Fibroblast of lung (primary cell): ENCODE measurements around the gene CADM2. TPM values are rescaled to one million over a fixed set of nuclear protein-coding genes. Genes with fewer than 3 reads are reported as not detected.

Experiments
- DNase-seq, 2 donors: peaks; one replicate each; pipeline versions ENCODE4 v3.0.0 to v3.0.0-alpha.2; 2010; ENCODE audit warnings: low read depth in 2 of 2
- H2AFZ ChIP-seq: 2 replicates; pipeline ENCODE4 v1.5.1; 2012; ENCODE audit warnings: low read length, control low read depth, inconsistent platforms
- H3K27ac ChIP-seq: 2 replicates; pipeline ENCODE4 v1.5.1; 2011; ENCODE audit warnings: low read length, control low read depth; ENCODE audit not compliant: insufficient read depth
- H3K27me3 ChIP-seq: 2 replicates; pipeline ENCODE4 v1.5.1; 2011; ENCODE audit warnings: mild to moderate bottlenecking, low read length; ENCODE audit not compliant: control insufficient read depth, insufficient read depth
- H3K36me3 ChIP-seq: 2 replicates; pipeline ENCODE4 v1.5.1; 2011; ENCODE audit warnings: low read length; ENCODE audit not compliant: control insufficient read depth, insufficient read depth
- H3K4me1 ChIP-seq: 2 replicates; pipeline ENCODE4 v1.5.1; 2011; ENCODE audit warnings: low read length; ENCODE audit not compliant: control insufficient read depth, insufficient read depth; ENCODE audit errors: extremely low read depth
- H3K4me2 ChIP-seq: 2 replicates; pipeline ENCODE4 v1.5.1; 2011; ENCODE audit warnings: low read length, control low read depth; ENCODE audit not compliant: insufficient read depth; ENCODE audit errors: extremely low read depth
- H3K4me3 ChIP-seq, 4 experiments: fragments of 200-600 bp in 1 of 4; sonication (generic) in 1 of 4; replicated peaks in 1 of 4; 2 replicates each; pipeline ENCODE4 v1.5.1; 2011 to 2016; ENCODE audit warnings: low read length in 4 of 4, low read depth in 3 of 4, mild to moderate bottlenecking in 3 of 4, control low read depth in 2 of 4, inconsistent platforms in 1 of 4, mixed read lengths in 1 of 4; ENCODE audit not compliant: insufficient read depth in 1 of 4; ENCODE audit errors: control extremely low read depth in 1 of 4
- H3K79me2 ChIP-seq: 2 replicates; pipeline ENCODE4 v1.5.1; 2012; ENCODE audit warnings: mild to moderate bottlenecking, low read length, inconsistent platforms; ENCODE audit not compliant: control insufficient read depth, insufficient read depth
- H3K9ac ChIP-seq: 2 replicates; pipeline ENCODE4 v1.5.1; 2011; ENCODE audit warnings: mild to moderate bottlenecking, low read length, control low read depth; ENCODE audit not compliant: insufficient read depth
- H3K9me3 ChIP-seq: 2 replicates; pipeline ENCODE4 v1.5.1; 2012; ENCODE audit warnings: low read depth, low read length; ENCODE audit not compliant: control insufficient read depth, insufficient read depth
- H4K20me1 ChIP-seq: 2 replicates; pipeline ENCODE4 v1.5.1; 2011; ENCODE audit warnings: low read length; ENCODE audit not compliant: control insufficient read depth, insufficient read depth; ENCODE audit errors: extremely low read depth
- EZH2 ChIP-seq: IDR thresholded peaks from 2 replicates; pipeline ENCODE4 v1.5.1; 2012; ENCODE audit warnings: low read length, control low read depth, mild to moderate bottlenecking; ENCODE audit errors: missing control alignments
- polyA plus RNA-seq, 2 donors: library from polyadenylated mRNA; depleted of rRNA in 1 of 2; stranded (reverse) in 1 of 2; unstranded in 1 of 2; fragments of >200 nt; gene quantifications; 2 replicates each; pipeline ENCODE4 v1.2.1, GENCODE V29; 2011 to 2012; ENCODE audit warnings: missing spikeins in 1 of 2
- total RNA-seq: library from RNA; depleted of rRNA; stranded (reverse); fragments of >200 nt; gene quantifications from 2 replicates; pipeline ENCODE4 v1.2.1, GENCODE V29; 2014
- TF ChIP-seq, protein P1 (sequence below), 2 donors: IDR thresholded peaks in 1 of 2; conservative IDR thresholded peaks in 1 of 2; 1 replicate in 1 of 2; 2 replicates in 1 of 2; pipeline ENCODE4 v1.5.1; 2011 to 2012; ENCODE audit warnings: low read length in 2 of 2, control low read depth in 1 of 2, inconsistent platforms in 1 of 2, low read depth in 1 of 2, mild to moderate bottlenecking in 1 of 2

Gene CADM2
- total and polyA plus RNA-seq, 2 donors (not counting 1 experiment from before 2014, with no cell fraction given): under 0.01 to 0.12 TPM

DNA sequence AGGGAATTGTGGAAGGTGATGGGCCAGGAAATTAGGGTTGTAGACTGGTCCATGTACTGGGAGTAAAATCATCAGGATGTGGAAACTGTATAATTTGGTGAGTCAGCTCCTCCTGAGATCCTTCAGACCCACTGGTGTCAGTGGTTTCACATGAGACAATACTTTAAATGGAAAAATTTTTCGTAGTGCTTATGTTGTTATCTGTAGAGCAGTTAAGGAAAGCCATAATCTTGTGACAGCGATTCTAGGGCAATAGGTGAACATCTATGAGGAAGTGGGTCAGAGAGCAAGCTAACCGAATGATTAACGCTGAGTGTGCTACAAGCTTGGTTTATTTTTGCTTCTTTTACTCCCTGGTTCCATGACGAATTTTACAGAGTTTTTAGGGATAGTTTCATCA is 200.6 kb downstream of the CADM2 start:
- no peaks in the 10 kb centered on the region for H3K27me3 ChIP-seq
- no peaks in the 10 kb centered on the region for H3K4me1 ChIP-seq
- H4K20me1 ChIP-seq: no peaks in the 10 kb centered on the region
- peak; percentile 9 to 21 for DNase-seq
- no peak overlapping the region for H3K4me2 ChIP-seq
- no peak for TF ChIP-seq EZH2
- TF ChIP-seq, protein P1, sequence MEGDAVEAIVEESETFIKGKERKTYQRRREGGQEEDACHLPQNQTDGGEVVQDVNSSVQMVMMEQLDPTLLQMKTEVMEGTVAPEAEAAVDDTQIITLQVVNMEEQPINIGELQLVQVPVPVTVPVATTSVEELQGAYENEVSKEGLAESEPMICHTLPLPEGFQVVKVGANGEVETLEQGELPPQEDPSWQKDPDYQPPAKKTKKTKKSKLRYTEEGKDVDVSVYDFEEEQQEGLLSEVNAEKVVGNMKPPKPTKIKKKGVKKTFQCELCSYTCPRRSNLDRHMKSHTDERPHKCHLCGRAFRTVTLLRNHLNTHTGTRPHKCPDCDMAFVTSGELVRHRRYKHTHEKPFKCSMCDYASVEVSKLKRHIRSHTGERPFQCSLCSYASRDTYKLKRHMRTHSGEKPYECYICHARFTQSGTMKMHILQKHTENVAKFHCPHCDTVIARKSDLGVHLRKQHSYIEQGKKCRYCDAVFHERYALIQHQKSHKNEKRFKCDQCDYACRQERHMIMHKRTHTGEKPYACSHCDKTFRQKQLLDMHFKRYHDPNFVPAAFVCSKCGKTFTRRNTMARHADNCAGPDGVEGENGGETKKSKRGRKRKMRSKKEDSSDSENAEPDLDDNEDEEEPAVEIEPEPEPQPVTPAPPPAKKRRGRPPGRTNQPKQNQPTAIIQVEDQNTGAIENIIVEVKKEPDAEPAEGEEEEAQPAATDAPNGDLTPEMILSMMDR (conservative IDR thresholded peaks at IDR 0.05 in 1 of 2, IDR thresholded peaks at IDR 0.05 in 1 of 2; ENCODE audit: low read depth in 1 of 2, low read length in 2 of 2): no peak
- no peak overlapping the region for H3K27ac ChIP-seq
- H3K79me2 ChIP-seq: no peaks in the 10 kb centered on the region
- H3K36me3 ChIP-seq: no peaks in the 10 kb centered on the region
- H3K4me3 ChIP-seq: no peak overlapping the region
- H2AFZ ChIP-seq: no peak overlapping the region
- H3K9ac ChIP-seq: no peak overlapping the region
- no peaks in the 10 kb centered on the region for H3K9me3 ChIP-seq

DNA sequence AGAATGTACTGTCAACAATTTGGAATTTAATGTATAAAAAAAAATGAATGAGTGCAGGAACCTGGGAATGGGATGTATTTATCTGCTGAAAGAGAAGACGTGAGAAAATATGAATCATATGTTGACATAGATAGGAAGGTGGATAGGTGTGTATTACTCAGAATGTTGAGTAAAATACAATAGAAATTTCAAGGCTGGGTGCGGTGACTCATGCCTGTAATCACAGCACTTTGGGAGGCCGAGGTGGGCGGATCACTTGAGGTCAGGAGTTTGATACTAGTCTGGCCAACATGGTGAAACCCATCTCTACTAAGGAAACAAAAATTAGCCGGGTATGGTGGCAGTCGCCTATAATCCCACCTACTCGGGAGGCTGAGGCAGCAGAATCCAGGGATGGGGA is 202.8 kb downstream of the CADM2 start:
- H3K36me3 ChIP-seq: no peaks in the 10 kb centered on the region
- no peak overlapping the region for H3K9ac ChIP-seq
- TF ChIP-seq, protein P1 (conservative IDR thresholded peaks at IDR 0.05 in 1 of 2, IDR thresholded peaks at IDR 0.05 in 1 of 2; ENCODE audit: low read depth in 1 of 2, low read length in 2 of 2): no peak
- TF ChIP-seq EZH2: no peak
- no peaks in the 10 kb centered on the region for H3K9me3 ChIP-seq
- DNase-seq: peak in 1 of 2 donors; percentile 29
- H3K4me1 ChIP-seq: no peaks in the 10 kb centered on the region
- no peak overlapping the region for H3K4me3 ChIP-seq
- H3K27me3 ChIP-seq: no peaks in the 10 kb centered on the region
- H2AFZ ChIP-seq: no peak overlapping the region
- no peaks in the 10 kb centered on the region for H3K79me2 ChIP-seq
- H3K27ac ChIP-seq: no peak overlapping the region
- H4K20me1 ChIP-seq: no peaks in the 10 kb centered on the region
- H3K4me2 ChIP-seq: no peak overlapping the region

DNA sequence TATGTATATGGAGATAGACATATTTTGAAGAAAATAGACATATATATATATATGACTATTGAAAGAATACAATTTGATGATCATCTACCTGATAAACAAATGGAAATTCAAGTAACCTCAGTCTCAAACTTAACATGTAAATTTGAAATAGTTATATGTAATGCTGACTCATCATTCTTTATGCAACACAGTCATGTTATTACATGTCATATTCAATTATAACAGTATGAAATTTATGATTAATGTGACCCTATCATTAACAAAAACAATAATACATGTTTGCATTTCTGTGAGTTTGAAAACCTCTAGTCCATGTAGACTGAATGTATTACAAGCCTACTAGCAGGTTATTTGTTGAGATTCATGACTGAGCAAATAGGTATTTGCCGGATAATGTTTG is 204.1 kb downstream of the CADM2 start:
- Histone ChIP-seq H4K20me1 (no peaks in the 10 kb centered on the region), H2AFZ (no peak overlapping the region), H3K4me3 (no peak overlapping the region), H3K9ac (no peak overlapping the region), H3K27ac (no peak overlapping the region), H3K4me1 (no peaks in the 10 kb centered on the region), H3K36me3 (no peaks in the 10 kb centered on the region), H3K4me2 (no peak overlapping the region), H3K79me2 (no peaks in the 10 kb centered on the region), H3K27me3 (no peaks in the 10 kb centered on the region), H3K9me3 (no peaks in the 10 kb centered on the region)
- TF ChIP-seq, protein P1 (conservative IDR thresholded peaks at IDR 0.05 in 1 of 2, IDR thresholded peaks at IDR 0.05 in 1 of 2; ENCODE audit: low read depth in 1 of 2, low read length in 2 of 2): no peak
- TF ChIP-seq EZH2: no peak
- DNase-seq: no peak
